GM23248 (cell line): ENCODE measurements around the gene SIPA1L3.

ENCODE experiments used
- EZH2 ChIP-seq: fragments of 200-600 bp; sonication (generic); IDR thresholded peaks from 2 replicates; pipeline ENCODE4 v1.6.1; 2018; ENCODE audit warnings: antibody characterized with exemption, mild to moderate bottlenecking; ENCODE audit not compliant: insufficient read depth, poor library complexity, severe bottlenecking
- EZH2phosphoT487 ChIP-seq: fragments of 200-600 bp; sonication (generic); IDR thresholded peaks from 2 replicates; pipeline ENCODE4 v1.6.1; 2018; ENCODE audit warnings: antibody characterized with exemption, moderate library complexity, mild to moderate bottlenecking, low read depth; ENCODE audit not compliant: insufficient read depth

GRCh38 chr19:38047641-38048040 lies 140.6 kb downstream of the SIPA1L3 start:
- no peak for TF ChIP-seq EZH2
- no peak for TF ChIP-seq EZH2phosphoT487
